ENCODE results near the gene UFC1.

- TF ChIP-seq, protein P1, sequence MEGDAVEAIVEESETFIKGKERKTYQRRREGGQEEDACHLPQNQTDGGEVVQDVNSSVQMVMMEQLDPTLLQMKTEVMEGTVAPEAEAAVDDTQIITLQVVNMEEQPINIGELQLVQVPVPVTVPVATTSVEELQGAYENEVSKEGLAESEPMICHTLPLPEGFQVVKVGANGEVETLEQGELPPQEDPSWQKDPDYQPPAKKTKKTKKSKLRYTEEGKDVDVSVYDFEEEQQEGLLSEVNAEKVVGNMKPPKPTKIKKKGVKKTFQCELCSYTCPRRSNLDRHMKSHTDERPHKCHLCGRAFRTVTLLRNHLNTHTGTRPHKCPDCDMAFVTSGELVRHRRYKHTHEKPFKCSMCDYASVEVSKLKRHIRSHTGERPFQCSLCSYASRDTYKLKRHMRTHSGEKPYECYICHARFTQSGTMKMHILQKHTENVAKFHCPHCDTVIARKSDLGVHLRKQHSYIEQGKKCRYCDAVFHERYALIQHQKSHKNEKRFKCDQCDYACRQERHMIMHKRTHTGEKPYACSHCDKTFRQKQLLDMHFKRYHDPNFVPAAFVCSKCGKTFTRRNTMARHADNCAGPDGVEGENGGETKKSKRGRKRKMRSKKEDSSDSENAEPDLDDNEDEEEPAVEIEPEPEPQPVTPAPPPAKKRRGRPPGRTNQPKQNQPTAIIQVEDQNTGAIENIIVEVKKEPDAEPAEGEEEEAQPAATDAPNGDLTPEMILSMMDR (IDR thresholded peaks at IDR 0.05) = no peak
- no peak for TF ChIP-seq EZH2 (IDR thresholded peaks at IDR 0.05; ENCODE audit: borderline replicate concordance, insufficient read depth, low read depth, low read length, poor library complexity, severe bottlenecking)
Measured at GRCh38 chr1:161171696-161172095, 17.9 kb downstream of the UFC1 start.
